GM19351 (cell line): ENCODE results near the gene FOXI1.

Experiments used
- ATAC-seq: cut with Tn5 transposase; IDR thresholded peaks from one replicate; pipeline ENCODE4 v1.9.1; 2021; ENCODE audit warnings: mild to moderate bottlenecking, moderate library complexity; ENCODE audit not compliant: unreplicated experiment

The FOXI1 gene

GRCh38 chr5:170105642-170106611, at the start of gene FOXI1:
TSS of gene FOXI1 (plus strand) at chr5:170105897. CDS start at chr5:170105958, 61 bp downstream.
- no peak for ATAC-seq

DNA sequence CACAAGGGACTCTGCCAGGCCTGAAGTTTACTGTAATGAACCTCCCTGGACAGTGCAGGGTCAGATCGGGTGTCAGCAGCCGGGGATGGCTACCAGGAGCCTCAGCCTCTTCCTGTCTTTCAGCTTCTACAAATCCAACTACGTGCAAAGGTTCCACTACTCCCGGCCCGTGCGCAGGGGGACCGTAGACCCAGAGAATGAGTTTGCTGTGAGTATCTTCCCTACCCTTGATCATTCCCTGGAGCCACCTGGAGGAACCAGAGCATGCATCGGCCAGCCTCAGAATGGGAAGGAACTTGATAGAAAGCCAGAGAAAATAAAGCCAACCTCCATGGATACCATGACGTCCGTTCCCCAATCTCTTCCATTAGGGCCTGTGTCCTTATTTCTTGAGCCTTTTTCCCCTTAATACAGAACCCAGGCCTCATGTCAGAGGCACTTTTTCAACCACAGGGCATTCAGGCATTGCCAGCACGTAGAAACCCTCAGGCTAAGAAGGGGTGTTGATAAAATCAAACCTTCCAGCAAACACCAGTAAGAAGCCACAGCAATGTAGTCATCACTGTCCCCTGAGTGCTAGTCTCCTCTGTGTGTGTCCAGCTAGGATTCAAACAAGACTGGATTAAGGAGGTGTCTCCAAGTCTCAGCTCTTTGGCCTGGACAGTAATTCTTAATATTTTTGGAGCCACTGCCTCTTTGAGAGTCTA, 49.0 kb upstream of the FOXI1 start:
- ATAC-seq = no peak

GRCh38 chr5:170057311-170057710, 48.4 kb upstream of the FOXI1 start:
- ATAC-seq = no peak

- ATAC-seq = no peak
These were observed 46.5 kb upstream of the FOXI1 start for GRCh38 chr5:170059221-170059620.

DNA sequence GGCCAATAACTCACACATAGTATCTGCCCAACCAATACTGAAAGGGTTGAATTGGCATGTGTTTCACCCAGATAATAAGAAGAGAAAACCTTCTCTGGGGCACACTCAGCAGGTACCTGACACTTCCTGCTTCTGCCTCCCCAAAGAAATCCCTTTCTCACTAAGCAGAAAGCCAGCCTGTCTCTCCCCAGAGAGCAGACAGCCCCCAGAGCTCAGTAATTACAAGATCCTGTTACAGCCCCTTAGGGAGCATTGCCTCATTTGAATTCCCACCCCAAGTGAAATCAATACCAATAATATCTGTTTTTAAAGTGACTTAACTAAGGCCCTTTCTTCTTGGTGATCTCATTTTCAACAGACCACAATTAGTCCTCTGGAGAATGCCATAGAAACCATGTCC, 38.5 kb upstream of the FOXI1 start:
- ATAC-seq = no peak

GRCh38 chr5:170067574-170068170, 38.0 kb upstream of the FOXI1 start:
- ATAC-seq = no peak

GRCh38 chr5:170069512-170069911, 36.2 kb upstream of the FOXI1 start:
- no peak for ATAC-seq

DNA sequence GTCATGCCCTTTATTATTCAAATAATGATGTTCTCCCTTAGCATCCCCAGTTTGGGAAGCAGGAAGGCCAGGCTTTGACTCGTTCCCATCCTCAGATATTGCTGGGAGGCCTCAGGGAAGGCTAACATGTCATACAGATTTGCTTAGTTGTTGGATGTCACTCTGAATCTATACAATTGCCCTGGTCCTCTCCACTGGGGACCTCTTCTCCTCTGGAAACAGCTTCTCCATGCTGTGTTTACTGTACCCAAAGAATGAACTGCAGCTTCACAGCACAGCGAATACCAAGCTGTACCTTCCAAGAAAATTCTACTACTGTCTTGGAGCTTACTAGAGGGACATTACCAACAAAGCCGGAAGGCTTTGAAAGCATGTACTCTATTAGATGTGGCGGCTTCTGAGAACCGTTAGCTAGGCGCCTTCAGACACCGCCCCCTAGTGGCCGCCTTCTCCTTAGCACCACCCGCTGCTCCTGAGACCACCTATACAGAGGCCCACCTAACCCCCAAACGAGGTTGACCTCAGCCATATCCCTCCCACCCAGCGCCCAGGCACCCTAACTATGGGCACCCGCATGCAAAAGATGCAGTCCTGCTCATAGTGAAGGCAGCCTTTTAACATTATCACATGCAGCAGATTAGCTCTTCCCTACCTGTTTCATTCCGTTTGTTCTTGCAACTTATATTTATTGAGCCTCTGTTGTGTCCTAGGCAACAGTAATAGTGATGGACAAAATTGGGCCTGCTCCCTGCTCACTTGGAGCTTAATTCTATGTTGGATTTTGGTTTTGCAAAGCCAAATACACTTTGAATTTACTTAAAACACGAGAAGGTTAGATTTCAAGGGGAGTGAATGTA, 34.9 kb upstream of the FOXI1 start:
- no peak for ATAC-seq

GRCh38 chr5:170071748-170072147, 33.9 kb upstream of the FOXI1 start:
- ATAC-seq = no peak

GRCh38 chr5:170075696-170076095, 30.0 kb upstream of the FOXI1 start:
- ATAC-seq = no peak

DNA sequence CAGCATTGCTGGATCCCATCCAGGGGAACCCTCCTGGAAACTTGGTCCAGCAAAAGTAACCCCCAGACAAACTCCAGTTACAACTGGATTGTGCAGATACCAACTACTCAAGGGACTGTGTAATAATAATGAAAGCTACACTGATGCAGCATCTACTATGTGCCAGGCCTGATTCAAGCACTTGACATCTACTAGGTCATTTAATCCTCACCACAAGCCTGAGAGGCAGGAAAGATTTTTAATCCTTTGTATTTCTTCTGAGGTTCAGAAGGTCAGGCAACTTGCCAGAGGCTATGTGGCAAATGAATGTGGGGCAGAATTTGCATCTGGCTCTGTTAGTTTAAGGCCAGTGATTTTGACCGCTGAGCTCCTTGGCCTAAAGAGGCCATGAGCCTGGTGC, 29.5 kb upstream of the FOXI1 start:
- no peak for ATAC-seq

DNA sequence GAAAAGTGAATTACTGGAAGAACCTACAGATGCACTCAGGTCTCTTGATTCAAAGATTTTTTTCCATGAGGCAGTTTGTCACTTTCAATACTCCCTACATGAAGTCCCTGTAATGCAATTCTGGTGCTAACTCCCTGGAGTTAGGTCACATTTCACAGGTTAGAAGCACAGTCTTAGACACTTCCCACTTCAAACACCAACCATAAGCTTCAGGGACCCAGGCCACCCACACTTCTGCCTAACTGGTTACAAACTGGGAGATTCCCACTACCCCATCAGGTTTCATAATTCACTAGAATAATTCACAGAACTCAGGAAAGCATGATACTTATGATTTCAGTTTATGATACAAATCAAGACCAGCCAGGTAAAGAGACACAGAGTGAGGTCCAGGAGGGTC, 29.0 kb upstream of the FOXI1 start:
- ATAC-seq = no peak

DNA sequence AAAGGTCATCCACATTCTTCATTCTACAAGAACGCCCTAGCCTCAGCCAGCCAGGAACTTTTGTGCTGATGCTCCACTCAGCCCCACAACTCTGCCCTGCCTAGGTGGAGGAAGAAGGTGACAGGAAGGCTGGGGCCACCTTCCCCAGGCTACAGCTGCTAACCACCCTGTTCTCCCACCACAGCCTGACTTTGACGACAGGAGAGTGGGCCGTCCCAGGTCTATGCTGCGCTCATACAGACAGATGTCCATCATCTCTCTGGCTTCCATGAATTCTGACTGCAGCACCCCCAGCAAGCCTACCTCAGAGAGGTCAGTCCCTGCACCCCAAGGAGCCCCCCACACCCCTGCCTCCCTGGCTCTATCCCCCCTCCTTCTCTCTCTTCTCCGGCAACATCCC, 28.2 kb upstream of the FOXI1 start:
- ATAC-seq = no peak

GRCh38 chr5:170078458-170078857, 27.2 kb upstream of the FOXI1 start:
- ATAC-seq = no peak

GRCh38 chr5:170078931-170079330, 26.8 kb upstream of the FOXI1 start:
- ATAC-seq = no peak

DNA sequence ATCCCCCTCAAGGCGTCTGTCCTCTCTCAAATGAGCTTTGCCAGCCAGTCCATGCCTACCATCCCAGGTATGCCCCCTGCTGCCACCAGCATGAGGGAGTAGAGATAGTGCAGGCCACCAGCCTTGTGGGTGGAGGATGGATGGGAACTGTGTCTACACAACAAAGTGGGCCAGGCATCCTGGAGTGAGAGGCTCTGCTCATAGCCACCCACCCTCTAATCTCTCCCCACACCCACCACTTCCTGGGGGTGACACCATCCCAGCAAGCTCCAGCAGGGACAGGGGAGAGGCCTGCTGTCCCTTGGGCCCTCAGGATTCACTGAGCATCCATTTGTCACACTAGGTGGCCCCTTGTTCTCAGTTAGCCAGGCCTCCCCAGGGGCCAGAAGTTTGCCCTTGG, 25.5 kb upstream of the FOXI1 start:
- ATAC-seq = no peak

DNA sequence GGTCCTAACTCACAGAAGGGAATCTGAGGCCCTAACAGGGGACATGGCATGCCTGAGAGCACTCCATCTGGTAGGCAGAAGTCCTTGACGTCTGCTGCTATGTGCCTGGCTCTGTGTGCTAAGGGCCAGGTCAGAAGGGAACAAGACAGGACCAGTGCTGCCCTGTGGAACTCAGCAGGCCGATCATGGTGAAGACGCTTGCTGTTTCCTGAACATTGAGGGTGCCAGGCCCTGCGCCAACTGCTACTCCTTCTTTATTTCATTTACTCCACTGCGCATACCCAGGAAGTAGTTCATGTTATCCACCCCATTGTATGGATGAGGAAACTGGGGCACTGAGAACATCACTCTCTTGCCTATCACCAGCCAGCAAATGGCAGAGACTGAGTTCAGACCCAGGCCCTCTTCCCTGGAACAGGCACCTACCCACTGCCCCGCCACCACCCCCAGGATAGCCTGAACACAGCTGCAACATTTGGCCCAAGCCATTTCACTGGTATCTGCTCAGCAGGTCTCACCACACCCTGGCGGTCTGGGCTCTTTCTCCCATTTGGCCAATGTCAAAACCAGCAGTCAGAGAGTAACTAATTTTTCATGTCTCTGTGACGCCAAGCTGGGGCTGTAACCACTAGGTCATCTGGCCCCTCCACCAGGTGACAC, 24.8 kb upstream of the FOXI1 start:
- ATAC-seq = no peak

- no peak for ATAC-seq
These were observed 24.1 kb upstream of the FOXI1 start for GRCh38 chr5:170081616-170082015.

- no peak for ATAC-seq
These were observed 23.0 kb upstream of the FOXI1 start for GRCh38 chr5:170082701-170083100.

- ATAC-seq = no peak
These were observed 18.4 kb upstream of the FOXI1 start for GRCh38 chr5:170087168-170087817.
